Measurements from ENCODE around the gene TEAD4.

Gene TEAD4

DNA sequence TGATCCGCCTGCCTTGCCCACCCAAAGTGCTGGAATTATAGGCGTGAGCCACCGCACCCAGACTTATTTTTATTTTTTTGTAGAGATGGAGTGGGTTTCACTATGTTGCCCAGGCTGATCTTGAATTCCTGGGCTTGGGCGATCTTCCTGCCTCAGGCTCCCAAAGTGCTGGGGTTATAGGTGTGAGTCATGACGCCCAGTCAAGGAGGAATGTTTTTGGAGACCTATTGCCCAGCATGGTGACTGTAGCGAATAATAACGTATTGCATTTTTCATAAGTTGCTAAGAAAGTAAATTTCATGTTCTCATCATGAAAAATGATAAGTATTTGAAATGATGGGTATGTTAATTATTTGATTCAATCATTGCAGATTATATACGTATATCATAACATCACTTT is 46.5 kb downstream of the TEAD4 start:
- Histone ChIP-seq H2AFZ (ENCODE audit: low read depth, low read length) (no peak overlapping the region), H3K9ac (ENCODE audit: low read length) (no peak overlapping the region), H3K4me3 (ENCODE audit: low read length) (no peak overlapping the region), H3K27ac (ENCODE audit: low read length) (no peak overlapping the region), H3K4me1 (ENCODE audit: low read length) (no peaks in the 10 kb centered on the region), H3K4me2 (ENCODE audit: low read length) (no peak overlapping the region), H3K79me2 (ENCODE audit: low read length) (no peaks in the 10 kb centered on the region), H3K27me3 (ENCODE audit: low read depth, low read length) (no peaks in the 10 kb centered on the region), H3K9me3 (ENCODE audit: insufficient read depth, low read length) (no peaks in the 10 kb centered on the region), H3K36me3 (replicated peaks; ENCODE audit: low read depth, low read length) (no peaks in the 10 kb centered on the region), H4K20me1 (ENCODE audit: insufficient read depth, low read length) (no peaks in the 10 kb centered on the region)
- no peak for TF ChIP-seq EZH2phosphoT487 (IDR thresholded peaks at IDR 0.05; ENCODE audit: low read depth)
- TF ChIP-seq, protein P1, sequence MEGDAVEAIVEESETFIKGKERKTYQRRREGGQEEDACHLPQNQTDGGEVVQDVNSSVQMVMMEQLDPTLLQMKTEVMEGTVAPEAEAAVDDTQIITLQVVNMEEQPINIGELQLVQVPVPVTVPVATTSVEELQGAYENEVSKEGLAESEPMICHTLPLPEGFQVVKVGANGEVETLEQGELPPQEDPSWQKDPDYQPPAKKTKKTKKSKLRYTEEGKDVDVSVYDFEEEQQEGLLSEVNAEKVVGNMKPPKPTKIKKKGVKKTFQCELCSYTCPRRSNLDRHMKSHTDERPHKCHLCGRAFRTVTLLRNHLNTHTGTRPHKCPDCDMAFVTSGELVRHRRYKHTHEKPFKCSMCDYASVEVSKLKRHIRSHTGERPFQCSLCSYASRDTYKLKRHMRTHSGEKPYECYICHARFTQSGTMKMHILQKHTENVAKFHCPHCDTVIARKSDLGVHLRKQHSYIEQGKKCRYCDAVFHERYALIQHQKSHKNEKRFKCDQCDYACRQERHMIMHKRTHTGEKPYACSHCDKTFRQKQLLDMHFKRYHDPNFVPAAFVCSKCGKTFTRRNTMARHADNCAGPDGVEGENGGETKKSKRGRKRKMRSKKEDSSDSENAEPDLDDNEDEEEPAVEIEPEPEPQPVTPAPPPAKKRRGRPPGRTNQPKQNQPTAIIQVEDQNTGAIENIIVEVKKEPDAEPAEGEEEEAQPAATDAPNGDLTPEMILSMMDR (IDR thresholded peaks at IDR 0.05; ENCODE audit: low read depth, low read length): no peak

DNA sequence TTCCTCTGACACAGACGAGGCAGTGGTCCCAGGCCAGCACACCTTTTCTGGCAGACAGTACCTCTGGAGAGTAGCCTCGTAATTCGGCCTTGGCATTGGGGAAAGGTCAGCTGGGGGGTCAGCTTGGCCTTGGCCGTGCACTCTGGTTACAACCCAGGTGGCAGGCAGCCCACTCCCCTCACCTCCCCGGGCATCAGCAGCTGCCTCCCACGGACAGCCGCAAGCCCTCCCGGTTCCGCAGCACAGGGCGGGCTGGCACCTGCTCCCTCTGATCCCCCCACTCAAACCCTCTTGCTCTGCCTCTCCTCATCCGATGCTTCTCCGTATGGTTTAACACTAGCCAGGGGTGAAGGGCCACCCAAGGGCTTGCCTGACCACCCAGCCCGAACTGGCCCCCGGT is 50.6 kb downstream of the TEAD4 start:
- no peak overlapping the region for H3K27ac ChIP-seq (ENCODE audit: low read length)
- H3K9me3 ChIP-seq (ENCODE audit: insufficient read depth, low read length): no peaks in the 10 kb centered on the region
- H4K20me1 ChIP-seq (ENCODE audit: insufficient read depth, low read length): no peaks in the 10 kb centered on the region
- H3K27me3 ChIP-seq (ENCODE audit: low read depth, low read length): no peaks in the 10 kb centered on the region
- H3K9ac ChIP-seq (ENCODE audit: low read length): no peak overlapping the region
- H2AFZ ChIP-seq (ENCODE audit: low read depth, low read length): no peak overlapping the region
- no peak overlapping the region for H3K4me3 ChIP-seq (ENCODE audit: low read length)
- no peak for TF ChIP-seq EZH2phosphoT487 (IDR thresholded peaks at IDR 0.05; ENCODE audit: low read depth)
- TF ChIP-seq, protein P1 (IDR thresholded peaks at IDR 0.05; ENCODE audit: low read depth, low read length): no peak
- H3K36me3 ChIP-seq (replicated peaks; ENCODE audit: low read depth, low read length): no peaks in the 10 kb centered on the region
- H3K4me1 ChIP-seq (ENCODE audit: low read length): no peaks in the 10 kb centered on the region
- no peak overlapping the region for H3K4me2 ChIP-seq (ENCODE audit: low read length)
- H3K79me2 ChIP-seq (ENCODE audit: low read length): no peaks in the 10 kb centered on the region

DNA sequence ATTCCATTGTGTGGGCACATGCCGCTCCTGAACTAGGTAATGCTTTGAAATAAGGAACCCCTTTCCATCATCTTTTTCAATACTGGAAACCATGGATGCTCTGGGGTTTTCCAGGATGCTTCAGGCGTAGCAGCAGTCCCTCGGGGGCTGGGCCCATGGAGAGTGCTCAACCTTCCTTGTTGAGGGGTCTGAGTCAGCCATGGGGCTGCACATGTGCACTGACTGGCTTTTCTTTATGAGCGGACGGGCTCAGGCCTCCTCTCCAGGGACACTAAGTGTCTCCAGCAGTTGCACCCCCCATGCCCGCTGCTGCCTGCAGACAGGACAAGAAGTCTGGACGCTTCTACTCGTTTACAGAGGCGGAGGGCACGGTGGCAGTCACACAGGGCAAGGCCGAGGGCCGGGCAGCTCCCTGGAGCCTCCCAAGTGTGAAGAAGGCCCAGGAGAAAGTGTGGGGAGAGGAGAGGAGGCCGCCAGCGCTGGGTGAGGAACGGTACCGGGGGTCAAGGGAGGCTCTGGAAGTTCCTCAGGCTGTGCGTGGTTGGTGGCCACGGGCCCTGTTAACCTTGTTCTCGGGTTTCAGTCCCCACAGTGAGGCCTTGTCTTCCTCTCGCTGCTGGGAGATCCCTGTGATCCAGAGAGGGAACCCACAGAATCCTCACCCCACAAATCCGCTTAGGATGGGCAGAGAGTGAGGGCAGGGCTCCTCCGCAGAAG is 51.2 kb downstream of the TEAD4 start:
- Histone ChIP-seq H3K4me1 (ENCODE audit: low read length) (no peaks in the 10 kb centered on the region), H2AFZ (ENCODE audit: low read depth, low read length) (no peak overlapping the region), H4K20me1 (ENCODE audit: insufficient read depth, low read length) (no peaks in the 10 kb centered on the region), H3K4me3 (ENCODE audit: low read length) (no peak overlapping the region), H3K9me3 (ENCODE audit: insufficient read depth, low read length) (no peaks in the 10 kb centered on the region), H3K79me2 (ENCODE audit: low read length) (no peaks in the 10 kb centered on the region), H3K9ac (ENCODE audit: low read length) (no peak overlapping the region), H3K4me2 (ENCODE audit: low read length) (no peak overlapping the region), H3K27ac (ENCODE audit: low read length) (no peak overlapping the region), H3K36me3 (replicated peaks; ENCODE audit: low read depth, low read length) (no peaks in the 10 kb centered on the region), H3K27me3 (ENCODE audit: low read depth, low read length) (no peaks in the 10 kb centered on the region)
- TF ChIP-seq EZH2phosphoT487 (IDR thresholded peaks at IDR 0.05; ENCODE audit: low read depth): no peak
- TF ChIP-seq, protein P1 (IDR thresholded peaks at IDR 0.05; ENCODE audit: low read depth, low read length): no peak

DNA sequence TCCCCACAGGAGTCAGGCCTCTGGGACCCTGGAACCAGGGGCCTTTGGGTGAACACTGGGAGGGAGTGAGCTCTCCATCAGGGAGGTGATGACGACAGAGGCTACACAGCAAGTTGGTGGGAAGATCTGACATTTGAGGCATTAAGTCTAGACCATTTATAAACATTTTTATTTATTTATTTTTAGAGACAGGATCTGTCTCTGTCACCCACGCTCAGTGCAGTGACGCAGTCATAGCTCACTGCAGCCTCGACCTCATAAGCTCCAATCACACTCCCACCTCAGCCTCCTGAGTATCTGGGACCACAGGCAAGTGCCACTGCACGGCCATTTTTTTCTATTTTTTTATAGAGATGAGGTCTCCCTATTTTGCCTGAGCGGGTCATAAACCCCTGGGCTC is 53.6 kb downstream of the TEAD4 start:
- TF ChIP-seq, protein P1 (IDR thresholded peaks at IDR 0.05; ENCODE audit: low read depth, low read length): no peak
- TF ChIP-seq EZH2phosphoT487 (IDR thresholded peaks at IDR 0.05; ENCODE audit: low read depth): no peak
- no peaks in the 10 kb centered on the region for H3K4me1 ChIP-seq (ENCODE audit: low read length)
- H3K4me3 ChIP-seq (ENCODE audit: low read length): no peak overlapping the region
- no peaks in the 10 kb centered on the region for H3K27me3 ChIP-seq (ENCODE audit: low read depth, low read length)
- no peak overlapping the region for H2AFZ ChIP-seq (ENCODE audit: low read depth, low read length)
- H3K79me2 ChIP-seq (ENCODE audit: low read length): no peaks in the 10 kb centered on the region
- H3K9me3 ChIP-seq (ENCODE audit: insufficient read depth, low read length): no peaks in the 10 kb centered on the region
- no peak overlapping the region for H3K4me2 ChIP-seq (ENCODE audit: low read length)
- no peak overlapping the region for H3K9ac ChIP-seq (ENCODE audit: low read length)
- no peaks in the 10 kb centered on the region for H4K20me1 ChIP-seq (ENCODE audit: insufficient read depth, low read length)
- H3K36me3 ChIP-seq (replicated peaks; ENCODE audit: low read depth, low read length): no peaks in the 10 kb centered on the region
- H3K27ac ChIP-seq (ENCODE audit: low read length): no peak overlapping the region
